Endothelial cell (in vitro differentiated cells): Measurements from ENCODE around the gene RHOH. TPM values are rescaled to one million over a fixed set of nuclear protein-coding genes. Genes with fewer than 3 reads are reported as not detected.

ENCODE experiments used
- DNase-seq: peaks from one replicate; pipeline ENCODE4 v3.0.0; 2021; ENCODE audit warnings: low spot score
- H3K27ac Mint-ChIP-seq: one replicate; pipeline ENCODE4 v1.8.0; 2021; ENCODE audit warnings: mixed read lengths, inconsistent platforms; ENCODE audit not compliant: unreplicated experiment
- H3K27me3 Mint-ChIP-seq: one replicate; pipeline ENCODE4 v1.8.0; 2021; ENCODE audit warnings: mild to moderate bottlenecking, moderate library complexity, mixed read lengths, inconsistent platforms; ENCODE audit not compliant: unreplicated experiment
- H3K36me3 Mint-ChIP-seq: one replicate; pipeline ENCODE4 v1.8.0; 2021; ENCODE audit warnings: mild to moderate bottlenecking, low read depth, mixed read lengths, inconsistent platforms; ENCODE audit not compliant: unreplicated experiment
- H3K4me1 Mint-ChIP-seq: one replicate; pipeline ENCODE4 v1.8.0; 2021; ENCODE audit warnings: mild to moderate bottlenecking, mixed read lengths, inconsistent platforms; ENCODE audit not compliant: unreplicated experiment
- H3K4me3 Mint-ChIP-seq: one replicate; pipeline ENCODE4 v1.8.0; 2021; ENCODE audit warnings: mild to moderate bottlenecking, mixed read lengths, inconsistent platforms; ENCODE audit not compliant: unreplicated experiment
- H3K9me3 Mint-ChIP-seq: one replicate; pipeline ENCODE4 v1.8.0; 2021; ENCODE audit warnings: mixed read lengths, inconsistent platforms; ENCODE audit not compliant: unreplicated experiment
- total RNA-seq: library from RNA; stranded (reverse); fragmentation: NEBNext Ultra II Directional; extraction: Animal tissue kit (Norgen Biotek cat#: 25700); gene quantifications from one replicate; pipeline ENCODE4 v1.2.1, GENCODE V29; 2021; ENCODE audit not compliant: unreplicated experiment
- TF ChIP-seq, protein P1 (sequence below): fragments of 200-600 bp; sonication (generic); IDR thresholded peaks from one replicate; pipeline ENCODE4 v1.5.0; 2021; ENCODE audit warnings: antibody characterized with exemption; ENCODE audit not compliant: unreplicated experiment

RHOH gene
- total RNA-seq, 1 donor from 2014 or later, result 20.4 TPM

DNA sequence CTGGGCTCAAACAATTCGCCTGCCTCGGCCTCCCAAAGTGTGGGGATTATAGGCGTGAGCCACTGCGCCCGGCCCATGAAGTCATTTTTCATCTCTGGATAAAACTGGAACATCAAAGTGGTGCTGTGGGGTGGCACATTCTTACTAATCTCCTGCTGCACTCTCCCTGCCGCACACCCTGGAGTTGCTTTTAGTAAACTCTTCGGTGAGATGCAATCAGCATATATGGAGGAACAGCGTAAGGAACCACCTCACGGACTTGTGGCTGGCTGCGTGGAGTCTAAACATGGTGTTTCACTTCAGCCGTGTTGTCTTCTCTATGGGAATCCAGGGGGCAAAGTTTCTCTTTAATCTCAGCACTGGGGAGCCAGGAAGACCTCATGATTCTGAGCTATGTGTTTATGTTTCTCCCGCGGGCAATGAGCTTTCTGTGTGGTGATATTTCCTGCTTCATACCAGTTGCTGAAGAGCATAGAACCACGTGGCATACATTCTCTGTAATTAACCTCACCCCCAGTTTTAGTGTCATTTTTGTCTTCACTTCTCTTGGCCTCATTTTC lies 2.1 kb upstream of the RHOH start:
- H3K27me3 Mint-ChIP-seq, result peaks cover 5% of the 10 kb centered on the region
- H3K9me3 Mint-ChIP-seq, result no peaks in the 10 kb centered on the region
- H3K36me3 Mint-ChIP-seq, result no peaks in the 10 kb centered on the region
- TF ChIP-seq, protein P1, sequence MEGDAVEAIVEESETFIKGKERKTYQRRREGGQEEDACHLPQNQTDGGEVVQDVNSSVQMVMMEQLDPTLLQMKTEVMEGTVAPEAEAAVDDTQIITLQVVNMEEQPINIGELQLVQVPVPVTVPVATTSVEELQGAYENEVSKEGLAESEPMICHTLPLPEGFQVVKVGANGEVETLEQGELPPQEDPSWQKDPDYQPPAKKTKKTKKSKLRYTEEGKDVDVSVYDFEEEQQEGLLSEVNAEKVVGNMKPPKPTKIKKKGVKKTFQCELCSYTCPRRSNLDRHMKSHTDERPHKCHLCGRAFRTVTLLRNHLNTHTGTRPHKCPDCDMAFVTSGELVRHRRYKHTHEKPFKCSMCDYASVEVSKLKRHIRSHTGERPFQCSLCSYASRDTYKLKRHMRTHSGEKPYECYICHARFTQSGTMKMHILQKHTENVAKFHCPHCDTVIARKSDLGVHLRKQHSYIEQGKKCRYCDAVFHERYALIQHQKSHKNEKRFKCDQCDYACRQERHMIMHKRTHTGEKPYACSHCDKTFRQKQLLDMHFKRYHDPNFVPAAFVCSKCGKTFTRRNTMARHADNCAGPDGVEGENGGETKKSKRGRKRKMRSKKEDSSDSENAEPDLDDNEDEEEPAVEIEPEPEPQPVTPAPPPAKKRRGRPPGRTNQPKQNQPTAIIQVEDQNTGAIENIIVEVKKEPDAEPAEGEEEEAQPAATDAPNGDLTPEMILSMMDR, result no peak
- no peak overlapping the region for H3K27ac Mint-ChIP-seq
- no peak overlapping the region for H3K4me3 Mint-ChIP-seq
- no peak for DNase-seq
- peaks cover 38% of the 10 kb centered on the region for H3K4me1 Mint-ChIP-seq

DNA sequence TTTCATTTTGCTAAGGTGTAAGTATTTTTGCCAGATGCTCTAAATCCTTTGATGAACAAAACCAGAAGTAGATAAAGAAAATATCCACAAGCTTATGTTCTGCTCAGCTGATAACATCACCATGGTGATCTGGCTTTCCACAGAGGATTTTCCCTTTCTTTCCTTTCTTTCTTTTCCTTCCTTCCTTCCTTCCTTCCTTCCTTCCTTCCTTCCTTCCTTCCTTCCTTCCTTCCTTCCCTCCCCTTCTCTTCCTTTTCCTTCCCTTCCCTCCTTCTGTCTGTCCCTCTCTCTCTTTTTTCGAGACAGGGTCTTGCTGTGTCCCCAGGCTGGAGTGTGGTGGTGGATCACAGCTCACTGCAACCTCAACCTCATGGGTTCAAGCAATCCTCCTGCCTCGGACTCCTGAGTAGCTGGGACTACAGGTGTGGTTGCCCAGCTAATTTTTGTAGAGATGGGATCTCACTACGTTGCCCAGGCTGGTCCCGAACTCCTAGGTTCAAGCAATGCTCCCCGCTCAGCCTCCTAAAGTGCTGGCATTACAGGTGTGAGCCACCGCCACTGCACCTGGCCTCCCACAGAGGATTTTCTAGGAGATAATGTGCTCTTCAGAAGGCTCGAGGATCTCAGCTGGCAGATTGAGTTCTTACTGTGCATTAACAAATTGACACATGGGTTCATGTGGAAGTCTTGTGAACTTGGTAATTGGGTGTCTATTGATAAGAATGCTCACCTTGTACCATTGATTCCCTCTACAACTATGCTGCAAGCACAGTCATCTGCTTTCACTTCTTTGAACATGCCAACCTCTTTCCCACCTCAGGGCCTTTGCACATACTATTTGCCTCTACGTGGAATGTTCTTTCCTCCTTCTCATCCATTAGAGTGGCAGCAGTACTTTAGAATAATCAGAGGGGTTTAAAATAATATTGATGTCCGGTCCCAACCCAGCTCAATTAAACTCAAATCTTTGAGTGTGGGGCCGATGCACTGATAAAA lies 1.4 kb upstream of the RHOH start:
- Mint-ChIP-seq H3K9me3 (no peaks in the 10 kb centered on the region), H3K27me3 (peaks cover 7% of the 10 kb centered on the region), H3K4me1 (peaks cover 46% of the 10 kb centered on the region), H3K36me3 (no peaks in the 10 kb centered on the region), H3K4me3 (no peak overlapping the region), H3K27ac (no peak overlapping the region)
- TF ChIP-seq, protein P1, result no peak
- DNase-seq, result no peak

DNA sequence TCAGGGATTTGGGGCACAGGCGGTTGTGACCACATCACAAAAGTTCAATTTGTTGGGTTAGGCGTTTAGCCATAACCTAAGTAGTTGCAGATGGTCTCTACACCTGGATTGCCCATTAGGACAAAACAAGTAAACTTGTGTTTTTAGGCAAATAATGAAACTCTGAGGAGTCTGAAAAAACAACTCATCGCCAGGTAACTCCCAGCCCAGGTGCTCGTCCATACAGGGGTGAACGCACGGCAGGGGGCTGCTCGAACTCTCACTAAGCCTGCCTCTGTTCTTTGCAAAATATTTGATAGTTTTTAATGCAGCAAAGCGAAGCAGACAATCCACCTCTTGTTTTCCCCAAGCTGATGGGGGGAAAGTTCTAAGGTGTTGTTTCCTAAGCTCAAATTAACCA lies 559 bp upstream of the RHOH start:
- no peaks in the 10 kb centered on the region for H3K36me3 Mint-ChIP-seq
- H3K9me3 Mint-ChIP-seq, result no peaks in the 10 kb centered on the region
- peak overlapping the region; percentile 89 for H3K4me3 Mint-ChIP-seq
- TF ChIP-seq, protein P1, result no peak
- H3K4me1 Mint-ChIP-seq, result peaks cover 47% of the 10 kb centered on the region
- H3K27me3 Mint-ChIP-seq, result peaks cover 7% of the 10 kb centered on the region
- DNase-seq, result no peak
- H3K27ac Mint-ChIP-seq, result peak overlapping the region; percentile 99

DNA sequence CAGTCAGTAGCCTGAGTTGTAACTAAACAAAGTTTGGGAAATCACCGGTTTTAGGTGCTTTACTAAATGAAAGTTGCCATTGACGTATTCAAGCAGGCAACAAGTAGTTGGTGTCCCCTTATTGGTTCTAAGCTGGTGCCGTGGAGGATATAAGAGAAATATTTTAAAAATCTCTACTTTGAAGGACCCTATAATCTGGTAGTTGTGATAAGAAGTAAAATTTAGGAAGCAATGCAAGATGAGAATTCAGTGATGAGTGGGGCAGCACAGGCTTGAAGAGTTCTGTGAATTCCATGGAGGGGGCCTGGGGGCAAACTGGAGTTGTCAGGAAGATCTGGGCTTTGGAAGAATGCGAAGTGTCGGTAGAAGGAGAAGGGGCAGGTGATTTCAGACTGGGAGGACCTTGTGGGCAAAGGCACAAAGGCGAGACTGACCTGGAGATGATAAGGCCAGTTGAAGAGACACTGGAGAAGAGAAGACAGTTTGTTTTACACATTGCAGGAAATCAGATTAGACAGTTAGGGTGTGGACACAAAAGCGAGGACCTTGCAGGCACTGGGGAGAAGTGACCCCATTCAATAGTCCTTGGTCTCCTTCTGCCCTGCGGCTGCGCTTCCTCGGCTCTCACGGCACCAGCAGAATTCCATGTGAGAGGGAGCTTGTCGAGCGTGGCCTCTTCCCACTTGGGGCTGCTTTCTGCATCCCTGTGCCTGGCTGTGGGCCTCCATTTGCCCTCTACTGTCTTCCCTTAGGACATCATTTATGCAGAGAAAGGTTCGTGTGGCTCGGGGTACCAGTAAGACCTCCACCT lies 1.3 kb downstream of the RHOH start:
- H3K9me3 Mint-ChIP-seq, result no peaks in the 10 kb centered on the region
- H3K36me3 Mint-ChIP-seq, result no peaks in the 10 kb centered on the region
- peaks cover 7% of the 10 kb centered on the region for H3K27me3 Mint-ChIP-seq
- peak overlapping the region; percentile 89 for H3K4me3 Mint-ChIP-seq
- no peak for DNase-seq
- peak overlapping the region; percentile 57 for H3K27ac Mint-ChIP-seq
- TF ChIP-seq, protein P1, result no peak
- peaks cover 51% of the 10 kb centered on the region for H3K4me1 Mint-ChIP-seq
